HEK293 (cell line): ENCODE results near the gene ALOX15.

Experiments
- CTCF ChIA-PET: fragments of 350-600 bp; formaldehyde crosslinking; extraction: SDS; loops from one replicate; lab custom pipeline; 2021; ENCODE audit warnings: antibody characterized with exemption; lab: Yijun Ruan, JAX
- POLR2A ChIA-PET: fragments of 300-600 bp; formaldehyde crosslinking; extraction: SDS; loops from one replicate; lab custom pipeline; 2020; ENCODE audit warnings: antibody characterized with exemption, inconsistent platforms; lab: Yijun Ruan, JAX
- H3K27ac ChIP-seq: fragments of 200-500 bp; sonication (Bioruptor generic); 2 replicates; pipeline ENCODE4 v1.5.1; 2014; ENCODE audit warnings: low read depth, low read length, control low read depth, inconsistent platforms; ENCODE audit errors: extremely low read depth
- H3K36me3 ChIP-seq, 2 experiments: fragments of 200-500 bp in 1 of 2; sonication (Bioruptor generic) in 1 of 2; 1 replicate in 1 of 2; 2 replicates in 1 of 2; pipeline ENCODE4 v1.5.1; 2014 to 2017; ENCODE audit warnings: inconsistent platforms in 2 of 2, low read length in 2 of 2; ENCODE audit not compliant: control insufficient read depth in 2 of 2, insufficient read depth in 1 of 2
- H3K4me1 ChIP-seq: fragments of 200-500 bp; sonication (Bioruptor generic); 2 replicates; pipeline ENCODE4 v1.5.1; 2014; ENCODE audit warnings: mild to moderate bottlenecking, low read length, inconsistent platforms; ENCODE audit not compliant: control insufficient read depth, insufficient read depth
- H3K4me3 ChIP-seq: 2 replicates; pipeline ENCODE4 v1.5.1; 2011; ENCODE audit warnings: low read depth, mild to moderate bottlenecking, control low read depth, low read length, moderate library complexity
- H3K9me3 ChIP-seq: fragments of 200-500 bp; sonication (Bioruptor generic); 2 replicates; pipeline ENCODE4 v1.5.1; 2014; ENCODE audit warnings: low read depth, low read length, inconsistent platforms; ENCODE audit not compliant: control insufficient read depth, insufficient read depth
- BCL6B ChIP-seq: fragments of 450-650 bp; formaldehyde crosslinking; IDR thresholded peaks from 2 replicates; pipeline ENCODE4 v1.5.1; 2017; ENCODE audit warnings: missing biosample characterization, missing genetic modification characterization
- HOXA7 ChIP-seq: sonication (generic); formaldehyde crosslinking; IDR thresholded peaks from 2 replicates; pipeline ENCODE4 v1.8.1; 2022; ENCODE audit warnings: missing genetic modification reagents, borderline replicate concordance
- IKZF3 ChIP-seq: fragments of 450-650 bp; IDR thresholded peaks from 2 replicates; pipeline ENCODE4 v1.5.0; 2018; ENCODE audit warnings: missing biosample characterization, mild to moderate bottlenecking, missing genetic modification characterization, moderate library complexity
- KLF16 ChIP-seq: fragments of 450-650 bp; formaldehyde crosslinking; IDR thresholded peaks from 2 replicates; pipeline ENCODE4 v1.5.1; 2017; ENCODE audit warnings: missing biosample characterization, missing genetic modification characterization
- KLF17 ChIP-seq: fragments of 450-650 bp; formaldehyde crosslinking; IDR thresholded peaks from 2 replicates; pipeline ENCODE4 v1.5.1; 2016; ENCODE audit warnings: missing biosample characterization, missing genetic modification characterization
- MZF1 ChIP-seq: fragments of 450-650 bp; formaldehyde crosslinking; IDR thresholded peaks from 2 replicates; pipeline ENCODE4 v1.5.1; 2017; ENCODE audit warnings: missing biosample characterization, missing genetic modification characterization, borderline replicate concordance
- OVOL3 ChIP-seq: fragments of 450-650 bp; formaldehyde crosslinking; IDR thresholded peaks from 2 replicates; pipeline ENCODE4 v1.5.1; 2016; ENCODE audit warnings: missing biosample characterization, missing genetic modification characterization
- PRDM10 ChIP-seq: fragments of 450-650 bp; formaldehyde crosslinking; IDR thresholded peaks from 2 replicates; pipeline ENCODE4 v1.5.1; 2016; ENCODE audit warnings: missing biosample characterization, missing genetic modification characterization
- ZBTB17 ChIP-seq: fragments of 450-650 bp; formaldehyde crosslinking; IDR thresholded peaks from 2 replicates; pipeline ENCODE4 v1.5.1; 2016; ENCODE audit warnings: missing biosample characterization, missing genetic modification characterization
- ZBTB26 ChIP-seq: fragments of 450-650 bp; formaldehyde crosslinking; optimal IDR thresholded peaks from 2 replicates; pipeline ENCODE3; 2016; ENCODE audit warnings: missing biosample characterization, mild to moderate bottlenecking, missing genetic modification characterization
- ZFHX2 ChIP-seq: fragments of 450-650 bp; formaldehyde crosslinking; conservative IDR thresholded peaks from 2 replicates; pipeline ENCODE4 v1.5.1; 2016; ENCODE audit warnings: missing biosample characterization, missing genetic modification characterization
- ZIC2 ChIP-seq: fragments of 450-650 bp; formaldehyde crosslinking; IDR thresholded peaks from 2 replicates; pipeline ENCODE4 v1.5.1; 2016; ENCODE audit warnings: missing biosample characterization, missing genetic modification characterization
- ZNF10 ChIP-seq: fragments of 450-650 bp; formaldehyde crosslinking; IDR thresholded peaks from 2 replicates; pipeline ENCODE4 v1.5.1; 2017; ENCODE audit warnings: missing biosample characterization, missing genetic modification characterization
- ZNF157 ChIP-seq: fragments of 450-650 bp; formaldehyde crosslinking; IDR thresholded peaks from 2 replicates; pipeline ENCODE4 v1.5.1; 2016; ENCODE audit warnings: missing biosample characterization, missing genetic modification characterization
- ZNF16 ChIP-seq: fragments of 450-650 bp; formaldehyde crosslinking; IDR thresholded peaks from 2 replicates; pipeline ENCODE4 v1.5.1; 2016; ENCODE audit warnings: low read depth, missing biosample characterization, missing genetic modification characterization
- ZNF2 ChIP-seq: fragments of 450-650 bp; formaldehyde crosslinking; IDR thresholded peaks from 2 replicates; pipeline ENCODE4 v1.5.1; 2016; ENCODE audit warnings: missing biosample characterization, missing genetic modification characterization
- ZNF311 ChIP-seq: fragments of 450-650 bp; formaldehyde crosslinking; IDR thresholded peaks from 2 replicates; pipeline ENCODE4 v1.5.1; 2017; ENCODE audit warnings: missing biosample characterization, missing genetic modification characterization, borderline replicate concordance
- ZNF354C ChIP-seq: fragments of 450-650 bp; formaldehyde crosslinking; IDR thresholded peaks from 2 replicates; pipeline ENCODE4 v1.5.1; 2016; ENCODE audit warnings: missing biosample characterization, missing genetic modification characterization, low read depth, borderline replicate concordance
- ZNF362 ChIP-seq: fragments of 450-650 bp; formaldehyde crosslinking; IDR thresholded peaks from 2 replicates; pipeline ENCODE4 v1.5.1; 2016; ENCODE audit warnings: missing biosample characterization, missing genetic modification characterization
- ZNF366 ChIP-seq: fragments of 450-650 bp; formaldehyde crosslinking; conservative IDR thresholded peaks from 2 replicates; pipeline ENCODE4 v1.5.1; 2016; ENCODE audit warnings: missing biosample characterization, missing genetic modification characterization
- ZNF394 ChIP-seq: fragments of 450-650 bp; formaldehyde crosslinking; IDR thresholded peaks from 2 replicates; pipeline ENCODE4 v1.5.1; 2016; ENCODE audit warnings: missing biosample characterization, missing genetic modification characterization, mild to moderate bottlenecking, moderate library complexity, borderline replicate concordance
- ZNF488 ChIP-seq: fragments of 450-650 bp; formaldehyde crosslinking; IDR thresholded peaks from 2 replicates; pipeline ENCODE4 v1.5.1; 2016; ENCODE audit warnings: missing biosample characterization, missing genetic modification characterization
- ZNF548 ChIP-seq: fragments of 450-650 bp; formaldehyde crosslinking; IDR thresholded peaks from 2 replicates; pipeline ENCODE4 v1.5.1; 2016; ENCODE audit warnings: missing biosample characterization, missing genetic modification characterization
- ZNF558 ChIP-seq: fragments of 450-650 bp; formaldehyde crosslinking; IDR thresholded peaks from 2 replicates; pipeline ENCODE4 v1.5.1; 2016; ENCODE audit warnings: missing biosample characterization, missing genetic modification characterization
- ZNF596 ChIP-seq: fragments of 450-650 bp; IDR thresholded peaks from 2 replicates; pipeline ENCODE4 v1.5.0; 2018; ENCODE audit warnings: missing biosample characterization, mild to moderate bottlenecking, missing genetic modification characterization, moderate library complexity
- ZNF621 ChIP-seq: fragments of 450-650 bp; formaldehyde crosslinking; IDR thresholded peaks from 2 replicates; pipeline ENCODE4 v1.5.1; 2017; ENCODE audit warnings: missing biosample characterization, missing genetic modification characterization
- ZNF629 ChIP-seq: fragments of 450-650 bp; formaldehyde crosslinking; IDR thresholded peaks from 2 replicates; pipeline ENCODE4 v1.5.1; 2017; ENCODE audit warnings: missing biosample characterization, missing genetic modification characterization
- ZNF654 ChIP-seq: fragments of 450-650 bp; formaldehyde crosslinking; IDR thresholded peaks from 2 replicates; pipeline ENCODE4 v1.5.1; 2016; ENCODE audit warnings: low read depth, missing biosample characterization, missing genetic modification characterization
- ZNF677 ChIP-seq: fragments of 450-650 bp; IDR thresholded peaks from 2 replicates; pipeline ENCODE4 v1.5.0; 2018; ENCODE audit warnings: missing biosample characterization, mild to moderate bottlenecking, missing genetic modification characterization, moderate library complexity
- ZNF707 ChIP-seq: fragments of 450-650 bp; formaldehyde crosslinking; IDR thresholded peaks from 2 replicates; pipeline ENCODE4 v1.5.1; 2016; ENCODE audit warnings: missing biosample characterization, missing genetic modification characterization
- ZNF830 ChIP-seq: fragments of 450-650 bp; IDR thresholded peaks from 2 replicates; pipeline ENCODE4 v1.5.0; 2018; ENCODE audit warnings: missing biosample characterization, missing genetic modification characterization, low read depth, mild to moderate bottlenecking, moderate library complexity

The ALOX15 gene

GRCh38 chr17:4591529-4591928, 49.9 kb downstream of the ALOX15 start:
- H3K9me3 ChIP-seq, result no peaks in the 10 kb centered on the region
- no peaks in the 10 kb centered on the region for H3K4me1 ChIP-seq
- POLR2A ChIA-PET, result no interaction called here
- no peak overlapping the region for H3K4me3 ChIP-seq
- H3K27ac ChIP-seq, result no peak overlapping the region
- CTCF ChIA-PET, result interaction anchor here (0.6 to 7.8 kb wide), 3 partner anchors 8 to 24 kb away, joined by 3 to 58 read pairs (median 3); no protein-coding TSS in a partner anchor
- no peaks in the 10 kb centered on the region for H3K36me3 ChIP-seq
- TF ChIP-seq ZNF707, result no peak
- no peak for TF ChIP-seq ZNF596 (tag by site-specific recombination)
- TF ChIP-seq ZNF488 (tag by site-specific recombination), result no peak
- TF ChIP-seq OVOL3 (tag by site-specific recombination), result no peak
- no peak for TF ChIP-seq HOXA7
- TF ChIP-seq ZNF558 (tag by site-specific recombination), result no peak
- TF ChIP-seq ZNF654, result no peak
- TF ChIP-seq BCL6B, result no peak
- no peak for TF ChIP-seq ZNF354C
- TF ChIP-seq ZNF621 (tag by site-specific recombination), result no peak
- TF ChIP-seq ZNF10 (tag by site-specific recombination), result no peak
- no peak for TF ChIP-seq MZF1 (tag by site-specific recombination)
- no peak for TF ChIP-seq IKZF3 (tag by site-specific recombination)
- TF ChIP-seq PRDM10, result no peak
- TF ChIP-seq ZNF677, result no peak
- TF ChIP-seq ZNF16 (tag by site-specific recombination), result no peak
- TF ChIP-seq KLF16, result no peak
- TF ChIP-seq KLF17 (tag by site-specific recombination), result peak; percentile 68; the same call in 1 of the 2 replicates
- peak; percentile 65 for TF ChIP-seq ZBTB17 (tag by site-specific recombination)
- TF ChIP-seq ZIC2 (tag by site-specific recombination), result peak; percentile 70
- no peak for TF ChIP-seq ZNF2 (tag by site-specific recombination)
- no peak for TF ChIP-seq ZNF311
- peak; percentile 89 for TF ChIP-seq ZFHX2 (tag by site-specific recombination)
- TF ChIP-seq ZNF362 (tag by site-specific recombination), result no peak
- TF ChIP-seq ZNF629 (tag by site-specific recombination), result 0 out of 2 replicates have a peak, but pooled peaks have one; percentile 16
- no peak for TF ChIP-seq ZNF830 (tag by site-specific recombination)
- no peak for TF ChIP-seq ZNF548 (tag by site-specific recombination)
- TF ChIP-seq ZNF394 (tag by site-specific recombination), result no peak
- no peak for TF ChIP-seq ZBTB26
- no peak for TF ChIP-seq ZNF157 (tag by site-specific recombination)
- no peak for TF ChIP-seq ZNF366 (tag by site-specific recombination)
